Measurements from ENCODE around the gene NAPEPLD.
"Not testable (repeated sequence)": the region's sequence is repeated elsewhere in the genome, so short reads cannot be mapped to it uniquely, and the experiment has no call there.

NAPEPLD gene

DNA sequence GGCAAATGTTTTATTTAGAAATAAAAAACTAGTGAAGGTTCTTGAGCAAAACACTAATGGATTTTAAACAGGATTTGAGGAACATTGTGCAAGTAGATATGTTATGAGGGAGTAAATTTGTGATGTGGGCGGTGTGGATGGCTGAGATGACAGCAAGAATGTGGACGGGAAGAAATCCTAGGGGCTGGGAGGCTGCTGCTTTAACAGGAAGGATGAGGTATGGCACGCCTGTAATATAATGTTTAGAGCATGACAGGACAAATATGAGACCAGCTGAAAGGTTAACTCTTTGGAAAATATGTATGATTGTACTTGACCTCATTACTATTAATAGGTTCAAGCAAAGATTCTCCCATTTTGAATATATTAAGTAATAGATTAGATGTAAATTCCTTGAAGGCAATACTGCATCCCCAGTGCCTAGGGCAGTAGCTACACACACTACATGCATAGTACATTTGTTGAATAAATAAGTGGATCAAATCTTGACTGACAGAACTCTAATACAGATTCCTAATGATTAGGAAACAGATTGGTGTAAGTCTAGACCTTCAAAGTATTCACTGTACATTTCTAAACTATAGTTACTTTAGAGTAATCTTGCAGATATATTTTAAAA, 13.2 kb upstream of the NAPEPLD start:
- H3K23ac ChIP-seq (ENCODE audit: low read depth, low read length, poor library complexity); H3K27me3 ChIP-seq (ENCODE audit: control insufficient read depth in 3 of 3, insufficient read depth in 3 of 3, low read depth in 1 of 3, low read length in 3 of 3); H4K91ac ChIP-seq (ENCODE audit: low read depth, low read length, poor library complexity); H3K14ac ChIP-seq (ENCODE audit: low read length); H2BK120ac ChIP-seq (ENCODE audit: low read depth, low read length); H4K8ac ChIP-seq (ENCODE audit: low read depth, low read length); H2AK5ac ChIP-seq (ENCODE audit: low read depth, low read length); H3K9ac ChIP-seq (ENCODE audit: low read depth, low read length, poor library complexity); H3K4me1 ChIP-seq (ENCODE audit: control insufficient read depth in 2 of 2, insufficient read depth in 1 of 2, low read depth in 1 of 2, low read length in 2 of 2); H2BK15ac ChIP-seq (ENCODE audit: low read length); H3K36me3 ChIP-seq (replicated peaks in 1 of 2; ENCODE audit: control insufficient read depth in 2 of 2, insufficient read depth in 2 of 2, low read length in 2 of 2); H3K4me2 ChIP-seq (ENCODE audit: insufficient read depth, low read length, poor library complexity, severe bottlenecking); H3K18ac ChIP-seq (ENCODE audit: low read length); H3K4ac ChIP-seq (ENCODE audit: low read length); H2BK12ac ChIP-seq (ENCODE audit: low read length); H3K9me3 ChIP-seq (replicated peaks in 1 of 2; ENCODE audit: control insufficient read depth in 2 of 2, insufficient read depth in 1 of 2, low read depth in 1 of 2, low read length in 2 of 2); H2BK5ac ChIP-seq (ENCODE audit: low read length); H3K79me1 ChIP-seq (ENCODE audit: low read depth, low read length); H3K4me3 ChIP-seq (ENCODE audit: low read length in 2 of 2); H3K27ac ChIP-seq (replicated peaks; ENCODE audit: low read length); H2AFZ ChIP-seq (ENCODE audit: low read length); DNase-seq (ENCODE audit: low spot score): not testable (repeated sequence)
- WGBS, 2 donors (ENCODE audit: extremely low coverage in 2 of 2, insufficient read length in 2 of 2, insufficient replicate concordance in 1 of 2) = 100% methylated on average over 1 of the region's 3 CpGs; no CpG with 5 or more reads in 1 of the 2 donors

- H2AFZ ChIP-seq (ENCODE audit: low read length) = peak overlapping the region; percentile 22
- H3K27me3 ChIP-seq (ENCODE audit: control insufficient read depth in 3 of 3, insufficient read depth in 3 of 3, low read depth in 1 of 3, low read length in 3 of 3); H3K9me3 ChIP-seq (replicated peaks in 1 of 2; ENCODE audit: control insufficient read depth in 2 of 2, insufficient read depth in 1 of 2, low read depth in 1 of 2, low read length in 2 of 2); H3K36me3 ChIP-seq (replicated peaks in 1 of 2; ENCODE audit: control insufficient read depth in 2 of 2, insufficient read depth in 2 of 2, low read length in 2 of 2); DNase-seq (ENCODE audit: low spot score); H2BK15ac ChIP-seq (ENCODE audit: low read length); H4K91ac ChIP-seq (ENCODE audit: low read depth, low read length, poor library complexity); H3K23ac ChIP-seq (ENCODE audit: low read depth, low read length, poor library complexity); H3K9ac ChIP-seq (ENCODE audit: low read depth, low read length, poor library complexity); H3K14ac ChIP-seq (ENCODE audit: low read length); H3K27ac ChIP-seq (replicated peaks; ENCODE audit: low read length); H2BK5ac ChIP-seq (ENCODE audit: low read length); H3K79me1 ChIP-seq (ENCODE audit: low read depth, low read length); H4K8ac ChIP-seq (ENCODE audit: low read depth, low read length); H2BK12ac ChIP-seq (ENCODE audit: low read length); H3K4me3 ChIP-seq (ENCODE audit: low read length in 2 of 2); H3K4me1 ChIP-seq (ENCODE audit: control insufficient read depth in 2 of 2, insufficient read depth in 1 of 2, low read depth in 1 of 2, low read length in 2 of 2); H2AK5ac ChIP-seq (ENCODE audit: low read depth, low read length); H3K18ac ChIP-seq (ENCODE audit: low read length); H3K4me2 ChIP-seq (ENCODE audit: insufficient read depth, low read length, poor library complexity, severe bottlenecking); H2BK120ac ChIP-seq (ENCODE audit: low read depth, low read length); H3K4ac ChIP-seq (ENCODE audit: low read length): not testable (repeated sequence)
- no CpG with 5 or more reads among the region's 1 CpG for WGBS, 2 donors (ENCODE audit: extremely low coverage in 2 of 2, insufficient read length in 2 of 2, insufficient replicate concordance in 1 of 2)
These were observed 10.2 kb upstream of the NAPEPLD start for GRCh38 chr7:103159072-103159471.

DNA sequence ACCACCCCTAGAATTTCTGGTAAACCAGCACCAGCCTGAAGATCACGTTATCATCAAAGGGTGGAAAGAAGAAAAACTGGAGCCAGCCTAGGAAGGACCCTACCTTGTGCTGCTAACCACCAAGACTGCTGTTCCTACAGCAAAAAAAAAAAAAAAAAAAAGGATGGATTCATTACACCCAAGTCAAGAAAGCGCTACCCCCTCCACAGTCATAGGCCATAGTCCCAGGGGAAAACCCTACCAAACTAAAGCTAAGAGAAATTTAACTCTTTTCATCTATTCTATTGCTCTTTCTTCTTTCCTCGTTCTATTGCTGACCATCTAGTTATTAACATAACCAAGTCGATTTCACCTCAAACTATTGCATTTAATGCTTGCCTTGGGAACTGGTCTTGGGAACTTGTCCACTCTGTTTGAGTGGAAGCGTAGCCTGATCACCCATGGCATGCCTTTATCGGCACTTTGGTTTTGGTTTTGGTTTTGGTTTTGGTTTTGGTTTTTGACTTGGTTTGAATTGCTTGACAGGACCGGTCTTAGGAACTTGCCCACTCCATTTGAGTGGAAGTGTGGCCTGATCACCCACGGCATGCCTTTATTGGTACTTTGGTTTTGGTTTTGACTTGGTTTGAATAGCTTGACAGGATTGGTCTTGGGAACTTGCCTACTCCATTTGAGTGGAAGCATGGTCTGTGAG, 6.6 kb upstream of the NAPEPLD start:
- not testable (repeated sequence) for H3K9ac ChIP-seq (ENCODE audit: low read depth, low read length, poor library complexity); H2AFZ ChIP-seq (ENCODE audit: low read length); H3K27ac ChIP-seq (replicated peaks; ENCODE audit: low read length); H2BK12ac ChIP-seq (ENCODE audit: low read length); H3K27me3 ChIP-seq (ENCODE audit: control insufficient read depth in 3 of 3, insufficient read depth in 3 of 3, low read depth in 1 of 3, low read length in 3 of 3); H3K18ac ChIP-seq (ENCODE audit: low read length); H2BK5ac ChIP-seq (ENCODE audit: low read length); H3K23ac ChIP-seq (ENCODE audit: low read depth, low read length, poor library complexity); H3K4ac ChIP-seq (ENCODE audit: low read length); H2BK120ac ChIP-seq (ENCODE audit: low read depth, low read length); H2AK5ac ChIP-seq (ENCODE audit: low read depth, low read length); H4K8ac ChIP-seq (ENCODE audit: low read depth, low read length); H3K4me3 ChIP-seq (ENCODE audit: low read length in 2 of 2); H3K79me1 ChIP-seq (ENCODE audit: low read depth, low read length); H3K4me2 ChIP-seq (ENCODE audit: insufficient read depth, low read length, poor library complexity, severe bottlenecking); H3K4me1 ChIP-seq (ENCODE audit: control insufficient read depth in 2 of 2, insufficient read depth in 1 of 2, low read depth in 1 of 2, low read length in 2 of 2); H3K36me3 ChIP-seq (replicated peaks in 1 of 2; ENCODE audit: control insufficient read depth in 2 of 2, insufficient read depth in 2 of 2, low read length in 2 of 2); H4K91ac ChIP-seq (ENCODE audit: low read depth, low read length, poor library complexity); DNase-seq (ENCODE audit: low spot score); H3K9me3 ChIP-seq (replicated peaks in 1 of 2; ENCODE audit: control insufficient read depth in 2 of 2, insufficient read depth in 1 of 2, low read depth in 1 of 2, low read length in 2 of 2); H3K14ac ChIP-seq (ENCODE audit: low read length); H2BK15ac ChIP-seq (ENCODE audit: low read length)
- WGBS, 2 donors (ENCODE audit: extremely low coverage in 2 of 2, insufficient read length in 2 of 2, insufficient replicate concordance in 1 of 2) = no CpG with 5 or more reads among the region's 8 CpGs

GRCh38 chr7:103154042-103154441, 5.1 kb upstream of the NAPEPLD start:
- Histone ChIP-seq H2BK5ac (ENCODE audit: low read length) (no peak overlapping the region), H3K27me3 (ENCODE audit: control insufficient read depth in 3 of 3, insufficient read depth in 3 of 3, low read depth in 1 of 3, low read length in 3 of 3) (no peaks in the 10 kb centered on the region), H2BK120ac (ENCODE audit: low read depth, low read length) (no peak overlapping the region), H3K4me3 (ENCODE audit: low read length in 2 of 2) (no peak overlapping the region), H3K14ac (ENCODE audit: low read length) (no peak overlapping the region), H3K4ac (ENCODE audit: low read length) (no peak overlapping the region), H3K9me3 (replicated peaks in 1 of 2; ENCODE audit: control insufficient read depth in 2 of 2, insufficient read depth in 1 of 2, low read depth in 1 of 2, low read length in 2 of 2) (no peaks in the 10 kb centered on the region), H2AK5ac (ENCODE audit: low read depth, low read length) (no peak overlapping the region), H3K4me2 (ENCODE audit: insufficient read depth, low read length, poor library complexity, severe bottlenecking) (no peak overlapping the region), H2BK15ac (ENCODE audit: low read length) (no peak overlapping the region), H3K79me1 (ENCODE audit: low read depth, low read length) (no peaks in the 10 kb centered on the region), H3K23ac (ENCODE audit: low read depth, low read length, poor library complexity) (no peak overlapping the region), H4K91ac (ENCODE audit: low read depth, low read length, poor library complexity) (no peak overlapping the region), H3K36me3 (replicated peaks in 1 of 2; ENCODE audit: control insufficient read depth in 2 of 2, insufficient read depth in 2 of 2, low read length in 2 of 2) (no peaks in the 10 kb centered on the region), H4K8ac (ENCODE audit: low read depth, low read length) (no peak overlapping the region), H3K18ac (ENCODE audit: low read length) (no peak overlapping the region), H2BK12ac (ENCODE audit: low read length) (no peak overlapping the region), H3K4me1 (ENCODE audit: control insufficient read depth in 2 of 2, insufficient read depth in 1 of 2, low read depth in 1 of 2, low read length in 2 of 2) (peaks cover 0 to 1% of the 10 kb centered on the region in 2 donors), H3K27ac (replicated peaks; ENCODE audit: low read length) (no peak overlapping the region), H3K9ac (ENCODE audit: low read depth, low read length, poor library complexity) (no peak overlapping the region), H2AFZ (ENCODE audit: low read length) (no peak overlapping the region)
- WGBS, 2 donors (ENCODE audit: extremely low coverage in 2 of 2, insufficient read length in 2 of 2, insufficient replicate concordance in 1 of 2) = no CpG with 5 or more reads among the region's 6 CpGs
- no peak for DNase-seq (ENCODE audit: low spot score)
